Gastrocnemius medialis (tissue), 4 donors: Measurements from ENCODE around the gene PGAP3. TPM values are rescaled to one million over a fixed set of nuclear protein-coding genes. Genes with fewer than 3 reads are reported as not detected.

Source experiments
- ATAC-seq, 2 donors: fragments of 150-250 bp; one replicate each; pipeline ENCODE4 v1.9.1; 2016
- DNase-seq, 2 donors: peaks; one replicate each; pipeline ENCODE4 v3.0.0-alpha.2; 2019
- H3K27ac ChIP-seq, 4 donors: fragments of 200-600 bp; sonication (generic); 1 replicate in 1 of 4; 2 replicates in 3 of 4; pipeline ENCODE4 v1.5.1; 2016 to 2018; ENCODE audit warnings: mild to moderate bottlenecking in 2 of 4, moderate library complexity in 1 of 4
- H3K27me3 ChIP-seq, 3 donors: fragments of 200-600 bp; sonication (generic) in 2 of 3; 1 replicate in 1 of 3; 2 replicates in 2 of 3; pipeline versions ENCODE4 v1.5.1 to v1.6.0; 2016 to 2019; ENCODE audit warnings: mild to moderate bottlenecking in 1 of 3, moderate library complexity in 1 of 3
- H3K36me3 ChIP-seq, 2 donors: fragments of 200-600 bp; sonication (generic) in 1 of 2; one replicate each; pipeline ENCODE4 v1.5.1; 2017 to 2018
- H3K4me1 ChIP-seq, 2 donors: fragments of 200-600 bp; sonication (generic) in 1 of 2; one replicate each; pipeline ENCODE4 v1.5.1; 2016 to 2017; ENCODE audit warnings: mild to moderate bottlenecking in 2 of 2
- H3K4me3 ChIP-seq, 4 donors: fragments of 200-600 bp; sonication (generic) in 3 of 4; 1 replicate in 1 of 4; 2 replicates in 3 of 4; pipeline ENCODE4 v1.5.1; 2016 to 2019; ENCODE audit warnings: mild to moderate bottlenecking in 2 of 4
- H3K9me3 ChIP-seq, 3 donors: fragments of 200-600 bp; sonication (generic) in 2 of 3; 1 replicate in 1 of 3; 2 replicates in 2 of 3; pipeline ENCODE4 v1.5.1; 2016 to 2019
- CTCF ChIP-seq, 5 experiments: fragments of 450-650 bp in 3 of 5; fragments of 200-600 bp in 2 of 5; sonication (generic) in 2 of 5; IDR thresholded peaks in 4 of 5; conservative IDR thresholded peaks in 1 of 5; 1 replicate in 4 of 5; 2 replicates in 1 of 5; pipeline ENCODE4 v1.5.1; 2016 to 2019; ENCODE audit warnings: antibody characterized with exemption in 5 of 5, mild to moderate bottlenecking in 3 of 5, moderate library complexity in 3 of 5
- POLR2A ChIP-seq, 2 donors: fragments of 450-650 bp; IDR thresholded peaks; one replicate each; pipeline ENCODE4 v1.6.1; 2017; ENCODE audit warnings: antibody characterized with exemption in 2 of 2, mild to moderate bottlenecking in 2 of 2, moderate library complexity in 2 of 2
- in situ Hi-C, 4 donors: fragments of 200-750 bp; cut with MboI; loops; one replicate each; pipeline versions ENCODE4 v1.15.0 to v1.8.0; 2017; ENCODE audit warnings: low sequenced_read_pairs in 4 of 4
- intact Hi-C: fragments of 100-400 bp; cut with DNase I; formaldehyde crosslinking; loops from one replicate; pipeline ENCODE4 v1.15.1; 2023; ENCODE audit warnings: low total_unique reads
- microRNA-seq, 2 donors: library from miRNA; unstranded; fragments of <30 nt; microRNA quantifications; one replicate each; pipeline ENCODE4, GENCODE V29; 2016; ENCODE audit warnings: borderline replicate concordance in 2 of 2
- total RNA-seq, 4 donors: library from RNA; depleted of rRNA; stranded (reverse); fragments of >200 nt; gene quantifications; one replicate each; pipeline versions ENCODE4 v1.1.0 to v1.2.3, GENCODE V29; 2016

The PGAP3 gene
- total RNA-seq, 4 donors from 2014 or later = 4.3 to 9.5 (median 6.1) TPM

GRCh38 chr17:39623356-39623950 is 64.4 kb downstream of the PGAP3 start:
- in situ Hi-C loops = loop anchor here (5.0 to 10.0 kb wide), 4 partner anchors 49 to 131 kb away; no protein-coding TSS in a partner anchor

GRCh38 chr17:39622380-39623006 is 65.4 kb downstream of the PGAP3 start:
- no peak for TF ChIP-seq POLR2A (IDR thresholded peaks at IDR 0.05)
- TF ChIP-seq CTCF (IDR thresholded peaks at IDR 0.05 in 4 of 5, conservative IDR thresholded peaks at IDR 0.05 in 1 of 5) = no peak
- ATAC-seq (no peak), DNase-seq (no peak)
- H3K9me3 ChIP-seq = no peaks in the 10 kb centered on the region
- no peaks in the 10 kb centered on the region for H3K36me3 ChIP-seq
- no peak overlapping the region for H3K4me3 ChIP-seq
- no peak overlapping the region for H3K27ac ChIP-seq
- in situ Hi-C loops (loop anchor here (5.0 to 10.0 kb wide), 4 partner anchors 50 to 132 kb away; no protein-coding TSS in a partner anchor), intact Hi-C loops (loop anchor here (1.0 to 2.0 kb wide), 5 partner anchors 14 to 132 kb away; partner anchors contain the start of genes MIEN1 and STARD3)
- H3K4me1 ChIP-seq = peaks cover 7 to 9% of the 10 kb centered on the region in 2 donors
- peaks cover 21 to 32% (median 28%) of the 10 kb centered on the region in 3 donors for H3K27me3 ChIP-seq

More at GRCh38 chr17:39623356-39623950, 64.4 kb downstream of the PGAP3 start:
- peak; percentile 43 to 66 for ATAC-seq
- TF ChIP-seq POLR2A (IDR thresholded peaks at IDR 0.05) (no peak), CTCF (IDR thresholded peaks at IDR 0.05 in 4 of 5, conservative IDR thresholded peaks at IDR 0.05 in 1 of 5) (peak; percentile 77 to 93 (median 88))
- intact Hi-C loops = loop anchor here (1.0 to 2.0 kb wide), 3 partner anchors 13 to 75 kb away; partner anchors contain the start of gene STARD3
- Histone ChIP-seq H3K36me3 (no peaks in the 10 kb centered on the region), H3K27ac (no peak overlapping the region), H3K4me3 (no peak overlapping the region), H3K4me1 (peaks cover 6 to 7% of the 10 kb centered on the region in 2 donors), H3K9me3 (no peaks in the 10 kb centered on the region), H3K27me3 (peaks cover 31 to 38% (median 34%) of the 10 kb centered on the region in 3 donors)
- peak; percentile 45 to 75 for DNase-seq

- Histone ChIP-seq H3K36me3 (no peaks in the 10 kb centered on the region), H3K4me1 (peaks cover 5 to 8% of the 10 kb centered on the region in 2 donors), H3K27ac (no peak overlapping the region), H3K27me3 (peaks cover 14 to 32% (median 21%) of the 10 kb centered on the region in 3 donors), H3K4me3 (no peak overlapping the region), H3K9me3 (no peaks in the 10 kb centered on the region)
- intact Hi-C loops = loop anchor here (1.0 to 2.0 kb wide), 4 partner anchors 15 to 133 kb away; partner anchors contain the start of genes MIEN1 and STARD3
- ATAC-seq = peak; percentile 88 to 89
- in situ Hi-C loops = loop anchor here (5.0 to 10.0 kb wide), 4 partner anchors 51 to 133 kb away; no protein-coding TSS in a partner anchor
- peak; percentile 69 to 79 for DNase-seq
- TF ChIP-seq POLR2A (IDR thresholded peaks at IDR 0.05) = no peak
- peak; percentile 97 to 99 (median 99) for TF ChIP-seq CTCF (IDR thresholded peaks at IDR 0.05 in 4 of 5, conservative IDR thresholded peaks at IDR 0.05 in 1 of 5)
These were observed 66.1 kb downstream of the PGAP3 start for GRCh38 chr17:39621523-39622379.

Small RNAs within 50 kb of the gene (microRNA-seq; reads per million reads assigned to microRNA genes)
- 1.2 to 1.7 reads per million in 2 donors for gene MIR4728

Other genes with a start within 250 kb of the PGAP3 start
- 10 to 100 TPM; 16.3 to 25.1 (median 17.8) TPM for gene MED1, start 236.8 kb downstream of the PGAP3 start, total RNA-seq
- gene CDK12, start 226.6 kb downstream of the PGAP3 start, total RNA-seq = 10 to 100 TPM; 10.6 to 20.9 (median 14.2) TPM
- gene NEUROD2, start 80.1 kb downstream of the PGAP3 start, total RNA-seq = not detected
- gene PPP1R1B, start 61.1 kb downstream of the PGAP3 start, total RNA-seq = 1 to 10 TPM in 2 of 4 donors, not detected in 2; 1.5 to 5.1 TPM
- gene STARD3, start 50.9 kb downstream of the PGAP3 start, total RNA-seq = 10 to 100 TPM; 31.0 to 41.7 (median 41.0) TPM
- 1,000 to 10,000 TPM; 1,768 to 3,088 (median 2,493) TPM for gene TCAP, start 22.7 kb downstream of the PGAP3 start, total RNA-seq
- 10 to 100 TPM in 1 of 4 donors, 1 to 10 TPM in 3; 2.0 to 11.8 (median 7.1) TPM for gene PNMT, start 19.6 kb downstream of the PGAP3 start, total RNA-seq
- gene ERBB2, start 12.0 kb upstream of the PGAP3 start, total RNA-seq = 10 to 100 TPM in 3 of 4 donors, 1 to 10 TPM in 1; 6.0 to 26.4 (median 15.3) TPM
- gene MIEN1, start 42.5 kb upstream of the PGAP3 start, total RNA-seq = 10 to 100 TPM; 42.8 to 81.9 (median 67.7) TPM
- gene GRB7, start 49.9 kb upstream of the PGAP3 start, total RNA-seq = under 1 TPM in 2 of 4 donors, not detected in 2; 0.41 to 0.70 TPM
- gene IKZF3, start 176.3 kb upstream of the PGAP3 start, total RNA-seq = under 1 TPM; 0.07 to 0.88 (median 0.34) TPM
- not detected for gene ZPBP2, start 180.1 kb upstream of the PGAP3 start, total RNA-seq
- gene GSDMB, start 230.6 kb upstream of the PGAP3 start, total RNA-seq = 1 to 10 TPM in 2 of 4 donors, under 1 TPM in 2; 0.07 to 1.1 (median 0.92) TPM
- gene ORMDL3, start 239.5 kb upstream of the PGAP3 start, total RNA-seq = 10 to 100 TPM; 17.3 to 36.2 (median 29.6) TPM
- gene LRRC3C, start 239.7 kb upstream of the PGAP3 start, total RNA-seq = not detected